Measurements from ENCODE around the gene SPEF2. TPM values are rescaled to one million over a fixed set of nuclear protein-coding genes. Genes with fewer than 3 reads are reported as not detected.
A peak's percentile ranks its signal among the peaks of the same experiment; 100 is the strongest.

Gene SPEF2, protein sequence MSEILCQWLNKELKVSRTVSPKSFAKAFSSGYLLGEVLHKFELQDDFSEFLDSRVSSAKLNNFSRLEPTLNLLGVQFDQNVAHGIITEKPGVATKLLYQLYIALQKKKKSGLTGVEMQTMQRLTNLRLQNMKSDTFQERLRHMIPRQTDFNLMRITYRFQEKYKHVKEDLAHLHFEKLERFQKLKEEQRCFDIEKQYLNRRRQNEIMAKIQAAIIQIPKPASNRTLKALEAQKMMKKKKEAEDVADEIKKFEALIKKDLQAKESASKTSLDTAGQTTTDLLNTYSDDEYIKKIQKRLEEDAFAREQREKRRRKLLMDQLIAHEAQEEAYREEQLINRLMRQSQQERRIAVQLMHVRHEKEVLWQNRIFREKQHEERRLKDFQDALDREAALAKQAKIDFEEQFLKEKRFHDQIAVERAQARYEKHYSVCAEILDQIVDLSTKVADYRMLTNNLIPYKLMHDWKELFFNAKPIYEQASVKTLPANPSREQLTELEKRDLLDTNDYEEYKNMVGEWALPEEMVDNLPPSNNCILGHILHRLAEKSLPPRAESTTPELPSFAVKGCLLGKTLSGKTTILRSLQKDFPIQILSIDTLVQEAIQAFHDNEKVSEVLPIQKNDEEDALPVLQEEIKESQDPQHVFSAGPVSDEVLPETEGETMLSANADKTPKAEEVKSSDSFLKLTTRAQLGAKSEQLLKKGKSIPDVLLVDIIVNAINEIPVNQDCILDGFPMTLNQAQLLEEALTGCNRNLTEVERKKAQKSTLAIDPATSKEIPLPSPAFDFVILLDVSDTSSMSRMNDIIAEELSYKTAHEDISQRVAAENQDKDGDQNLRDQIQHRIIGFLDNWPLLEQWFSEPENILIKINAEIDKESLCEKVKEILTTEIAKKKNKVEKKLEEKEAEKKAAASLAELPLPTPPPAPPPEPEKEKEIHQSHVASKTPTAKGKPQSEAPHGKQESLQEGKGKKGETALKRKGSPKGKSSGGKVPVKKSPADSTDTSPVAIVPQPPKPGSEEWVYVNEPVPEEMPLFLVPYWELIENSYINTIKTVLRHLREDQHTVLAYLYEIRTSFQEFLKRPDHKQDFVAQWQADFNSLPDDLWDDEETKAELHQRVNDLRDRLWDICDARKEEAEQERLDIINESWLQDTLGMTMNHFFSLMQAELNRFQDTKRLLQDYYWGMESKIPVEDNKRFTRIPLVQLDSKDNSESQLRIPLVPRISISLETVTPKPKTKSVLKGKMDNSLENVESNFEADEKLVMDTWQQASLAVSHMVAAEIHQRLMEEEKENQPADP (N-terminal part only)
- 14.4 TPM for total RNA-seq

DNA sequence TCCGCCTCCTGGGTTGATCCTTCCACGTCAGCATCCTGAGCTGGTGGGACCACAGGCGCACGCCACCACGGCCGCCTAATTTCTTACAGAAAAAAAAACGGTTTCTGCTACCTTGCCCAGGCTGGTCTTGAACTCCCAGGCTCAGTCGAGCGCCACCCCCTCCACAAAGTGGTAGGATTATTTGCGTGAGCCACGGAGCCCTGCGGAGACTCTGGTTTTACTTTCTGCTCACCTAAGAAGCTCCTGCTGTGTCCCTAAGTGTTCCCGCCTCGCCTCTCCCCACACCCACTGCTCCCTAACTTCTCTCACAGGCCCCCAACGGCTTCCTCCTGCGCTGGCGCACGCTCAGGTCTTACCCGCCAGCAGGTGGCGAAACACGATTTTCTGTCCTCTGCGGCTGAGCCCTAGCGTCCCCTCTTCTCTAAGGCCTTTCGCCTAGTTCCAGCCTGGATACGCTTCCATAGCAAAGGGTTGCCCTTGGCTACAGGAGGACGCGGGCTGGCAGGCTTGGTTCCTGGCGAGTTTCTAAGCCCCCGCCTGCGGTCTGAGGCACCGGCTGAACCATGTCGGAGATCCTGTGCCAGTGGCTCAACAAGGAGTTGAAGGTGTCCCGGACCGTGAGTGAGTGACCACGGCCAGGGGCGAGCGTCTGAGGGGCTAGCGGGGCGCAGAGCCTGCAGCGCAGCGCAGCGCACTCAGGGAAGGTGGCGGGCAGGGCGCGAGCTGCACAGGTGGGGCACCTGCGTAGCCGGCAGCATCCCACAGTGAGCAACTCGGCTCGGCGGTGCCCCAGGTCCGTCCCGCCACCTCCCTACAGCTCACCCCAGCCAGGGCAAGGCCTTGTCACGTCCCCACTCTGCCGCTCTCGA is at the start of gene SPEF2:
SPEF2 (plus strand) TSS at position 429 of the 869 bp plus-strand sequence; CDS start at position 564, 135 bp downstream.
- intact Hi-C loops (cut with DNase I), result no loop called here
- ATAC-seq (peak; percentile 99), DNase-seq (ENCODE audit: low spot score) (peak; percentile 90)

DNA sequence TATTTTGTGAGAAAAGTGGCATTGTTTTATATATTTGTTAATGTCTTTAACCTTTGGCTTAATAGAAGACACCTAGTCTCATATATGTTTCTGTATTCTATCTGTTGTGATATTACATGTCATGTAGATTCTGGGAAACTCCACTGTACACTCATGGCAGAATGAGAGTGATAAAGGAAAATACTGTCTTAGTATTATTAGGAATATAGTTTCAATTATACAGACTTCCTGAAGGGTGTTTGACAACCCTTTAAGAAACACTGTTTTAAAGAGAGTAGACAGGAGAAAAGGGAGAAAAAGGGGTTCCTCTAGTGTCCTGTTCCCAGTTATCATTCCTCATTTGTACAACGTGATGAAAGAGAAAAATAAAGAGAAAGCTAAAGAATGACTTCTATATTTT is 42.1 kb upstream of the SPEF2 start:
- intact Hi-C loops (cut with DNase I), result no loop called here
- no peak for DNase-seq (ENCODE audit: low spot score)
- no peak for ATAC-seq

DNA sequence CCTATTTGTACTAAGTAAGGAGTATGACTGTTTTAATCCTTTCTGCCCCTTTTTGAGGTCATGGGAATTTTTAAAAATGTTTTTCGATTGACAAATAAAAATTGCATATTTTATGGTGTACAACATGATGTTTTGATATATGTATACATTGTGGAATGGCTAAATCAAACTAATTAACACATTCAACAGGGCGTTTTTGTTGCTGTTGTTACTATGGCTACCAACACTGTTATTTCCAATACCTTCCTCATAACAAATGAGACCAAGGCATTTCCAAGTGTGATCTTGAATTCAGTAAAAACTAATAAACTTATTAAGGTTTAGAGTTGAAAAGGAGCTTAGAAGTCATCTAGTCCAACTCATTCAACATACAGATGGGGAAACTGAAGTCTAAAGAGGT is 30.2 kb upstream of the SPEF2 start:
- DNase-seq (ENCODE audit: low spot score) (no peak), ATAC-seq (no peak)
- intact Hi-C loops (cut with DNase I), result no loop called here

DNA sequence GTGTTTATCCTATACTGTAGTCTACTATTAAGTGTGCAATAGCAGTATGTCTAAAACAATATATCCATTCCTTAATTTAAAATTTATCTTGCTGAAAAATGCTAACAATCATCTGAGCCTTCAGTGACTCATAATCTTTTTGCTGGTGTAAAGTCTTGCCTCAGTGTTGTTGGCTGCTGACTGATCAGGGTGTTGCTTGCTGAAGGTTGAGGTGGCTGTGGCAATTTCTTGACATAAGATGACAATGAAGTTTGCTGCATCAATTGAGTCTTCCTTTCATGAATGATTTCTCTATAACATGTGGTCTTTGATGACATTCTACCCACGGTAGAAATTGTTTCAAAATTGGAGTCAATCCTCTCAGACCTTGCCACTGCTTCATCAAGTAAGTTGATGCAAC is 24.3 kb upstream of the SPEF2 start:
- ATAC-seq (no peak), DNase-seq (ENCODE audit: low spot score) (no peak)
- intact Hi-C loops (cut with DNase I), result no loop called here

DNA sequence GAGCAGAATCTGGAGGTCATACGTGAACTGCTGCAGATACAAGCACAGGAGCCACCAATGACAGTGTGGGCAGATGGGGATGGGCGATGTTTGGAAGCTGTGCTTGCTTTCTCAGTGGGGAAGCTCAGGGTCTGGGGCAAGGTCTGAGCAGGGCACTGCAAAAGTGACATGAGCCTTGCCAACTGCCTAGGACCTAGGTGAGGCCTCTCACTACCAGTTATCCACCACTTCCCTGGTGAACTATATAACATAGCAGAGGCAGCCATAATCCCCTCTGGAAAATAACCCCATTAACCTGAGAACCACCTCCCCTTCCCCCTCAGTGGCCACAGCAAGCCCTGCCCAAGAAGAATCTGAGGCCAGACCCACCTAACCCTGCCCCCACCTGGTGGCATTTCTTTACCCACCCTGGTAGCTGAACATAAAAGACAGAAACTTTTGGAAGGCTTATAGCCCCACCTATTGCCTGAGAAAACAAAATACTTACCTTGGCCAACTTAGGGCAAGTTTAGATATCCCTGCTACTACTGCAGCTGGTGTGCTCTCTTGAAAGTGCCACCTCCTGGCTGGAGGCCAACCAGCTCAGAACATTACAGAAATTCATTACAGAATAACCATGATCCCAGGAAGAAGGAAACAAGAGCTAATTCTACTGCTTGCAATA is 18.8 kb upstream of the SPEF2 start:
- ATAC-seq, result no peak
- intact Hi-C loops (cut with DNase I), result no loop called here
- no peak for DNase-seq (ENCODE audit: low spot score)

DNA sequence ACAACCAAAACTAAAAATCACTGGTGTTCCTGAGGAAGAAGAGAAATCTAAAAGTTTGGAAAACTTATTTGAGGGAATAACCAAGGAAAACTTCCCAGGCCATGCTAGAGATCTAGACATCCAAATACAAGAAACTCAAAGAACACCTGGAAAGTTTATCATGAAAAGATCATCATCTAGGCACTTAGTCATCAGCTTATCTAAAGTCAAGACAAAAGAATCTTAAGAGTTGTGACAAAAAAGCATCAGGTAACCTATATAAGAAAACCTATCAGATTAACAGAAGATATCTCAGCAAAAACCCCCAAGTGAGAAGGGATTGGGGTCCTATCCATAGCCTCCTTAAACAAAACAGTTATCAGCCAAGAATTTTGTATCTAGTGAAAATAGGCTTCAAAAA is 17.1 kb upstream of the SPEF2 start:
- DNase-seq (ENCODE audit: low spot score) (no peak), ATAC-seq (no peak)
- intact Hi-C loops (cut with DNase I), result no loop called here

DNA sequence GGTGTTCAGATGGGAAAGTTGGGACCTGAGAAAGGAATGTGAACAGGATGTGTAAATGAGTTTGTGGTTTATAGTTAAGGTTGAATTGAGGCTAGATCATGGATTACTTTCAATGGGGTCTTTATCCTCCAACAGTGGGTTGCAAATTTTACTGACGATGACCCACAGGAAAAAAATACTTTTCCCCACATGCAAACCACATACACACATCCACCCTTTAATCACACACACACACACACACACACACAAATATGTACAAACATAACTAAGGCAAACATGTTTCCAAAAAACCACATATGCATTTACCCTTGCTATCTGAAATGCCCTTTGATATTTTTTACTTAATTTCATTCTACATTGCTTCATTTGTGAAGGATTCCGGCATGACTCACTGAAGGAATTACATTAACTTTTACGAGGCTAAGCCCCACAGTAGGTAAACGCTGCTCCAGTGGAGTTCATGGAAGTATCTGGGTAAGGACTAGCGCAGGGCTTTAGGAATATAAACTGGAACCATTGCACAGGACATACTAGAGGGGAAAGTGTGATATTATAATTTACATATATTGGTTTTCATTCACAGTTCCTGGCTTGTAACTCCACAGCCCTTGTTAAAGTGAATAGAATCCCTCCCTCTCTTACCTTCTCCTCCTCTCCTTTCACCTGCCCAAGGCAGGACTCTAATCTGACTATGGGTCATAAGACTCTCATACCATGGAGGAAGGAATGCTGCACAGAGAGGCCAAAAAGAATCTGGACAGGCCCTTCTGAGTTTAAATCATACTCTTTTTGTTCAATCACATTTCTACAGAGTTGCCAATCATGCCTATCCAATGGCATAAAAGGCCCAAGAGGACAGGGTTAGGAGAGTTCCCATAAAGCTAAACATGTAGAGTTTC is 8.5 kb upstream of the SPEF2 start:
- no peak for DNase-seq (ENCODE audit: low spot score)
- ATAC-seq, result no peak
- intact Hi-C loops (cut with DNase I), result no loop called here

DNA sequence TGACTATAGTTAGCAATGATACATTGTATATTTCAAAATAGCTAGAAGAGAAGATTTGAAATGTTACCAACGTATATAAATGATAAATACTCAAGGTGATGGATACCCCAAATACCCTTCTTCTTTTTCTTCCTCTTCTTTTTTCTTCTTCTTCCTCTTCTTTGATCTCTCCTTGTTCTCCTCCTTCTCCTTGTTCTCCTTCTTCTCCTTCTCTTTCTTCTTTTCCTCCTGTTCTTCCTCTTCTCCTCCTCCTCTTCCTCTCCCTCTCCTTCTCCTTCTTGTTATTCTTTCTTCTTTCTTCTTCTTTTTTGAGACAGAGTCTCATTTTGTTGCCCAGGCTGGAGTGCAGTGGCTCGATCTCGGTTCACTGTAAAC is 616 bp upstream of the SPEF2 start:
- intact Hi-C loops (cut with DNase I), result no loop called here
- no peak for DNase-seq (ENCODE audit: low spot score)
- no peak for ATAC-seq

DNA sequence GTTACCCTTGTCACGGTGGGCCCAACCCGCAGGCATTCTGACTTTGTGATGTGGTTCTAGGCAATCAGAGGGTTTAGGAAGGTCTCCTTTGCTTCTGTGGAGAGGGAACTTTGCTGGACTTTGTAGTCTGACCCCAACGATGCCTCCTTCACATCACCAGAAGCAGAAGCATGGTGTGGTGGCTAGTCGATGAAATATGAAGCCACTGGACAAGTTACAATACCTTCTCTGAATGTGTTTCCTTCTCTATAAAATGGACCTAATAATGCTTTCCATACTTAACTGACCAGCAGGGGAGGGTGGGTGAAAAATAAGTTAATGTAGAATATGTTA is 607 bp downstream of the SPEF2 start:
- ATAC-seq, result peak; percentile 8
- intact Hi-C loops (cut with DNase I), result no loop called here
- DNase-seq (ENCODE audit: low spot score), result no peak

DNA sequence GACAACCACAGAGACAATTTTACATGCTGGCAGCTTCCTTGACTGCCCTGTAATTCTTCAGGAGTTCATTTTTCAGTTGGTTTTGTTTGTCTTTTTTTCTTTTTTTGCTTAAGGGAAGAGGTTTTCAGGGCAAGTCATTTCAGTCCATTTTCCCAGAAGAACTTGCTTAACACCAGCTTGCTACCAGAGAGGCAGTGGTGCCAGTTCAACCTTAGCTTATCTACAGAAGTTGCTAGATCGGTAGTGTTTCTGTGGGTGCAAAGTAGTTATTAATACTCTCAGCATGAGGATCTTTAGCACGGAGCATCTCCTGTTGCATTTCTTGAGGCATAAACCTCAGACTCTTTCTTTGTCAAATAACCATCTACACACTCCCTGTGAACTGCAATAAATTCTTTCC is 1.1 kb downstream of the SPEF2 start:
- intact Hi-C loops (cut with DNase I), result no loop called here

DNA sequence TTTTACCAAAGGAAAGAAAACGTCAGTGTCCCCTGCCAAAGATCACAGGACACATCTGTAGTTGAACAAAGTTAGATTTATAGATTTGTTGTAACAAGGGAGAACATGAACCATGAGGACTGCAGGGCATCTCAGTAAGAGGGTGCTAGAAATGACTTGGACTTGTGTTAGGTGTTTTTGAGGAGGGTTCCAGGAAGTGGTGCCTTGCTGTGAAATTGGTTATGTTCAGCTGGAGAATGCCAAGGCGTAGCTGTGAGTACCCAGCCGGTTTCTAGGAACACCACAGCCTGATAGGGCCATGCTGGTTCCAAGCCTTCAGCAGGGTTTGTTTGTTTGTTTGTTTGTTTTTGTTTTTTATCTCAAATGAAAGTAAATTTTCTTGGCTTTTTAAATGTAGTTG is 5.3 kb downstream of the SPEF2 start:
- no peak for DNase-seq (ENCODE audit: low spot score)
- intact Hi-C loops (cut with DNase I), result no loop called here
- ATAC-seq, result no peak

More for the DNA sequence above, 1.1 kb downstream of the SPEF2 start:
- DNase-seq (ENCODE audit: low spot score) (no peak), ATAC-seq (no peak)

DNA sequence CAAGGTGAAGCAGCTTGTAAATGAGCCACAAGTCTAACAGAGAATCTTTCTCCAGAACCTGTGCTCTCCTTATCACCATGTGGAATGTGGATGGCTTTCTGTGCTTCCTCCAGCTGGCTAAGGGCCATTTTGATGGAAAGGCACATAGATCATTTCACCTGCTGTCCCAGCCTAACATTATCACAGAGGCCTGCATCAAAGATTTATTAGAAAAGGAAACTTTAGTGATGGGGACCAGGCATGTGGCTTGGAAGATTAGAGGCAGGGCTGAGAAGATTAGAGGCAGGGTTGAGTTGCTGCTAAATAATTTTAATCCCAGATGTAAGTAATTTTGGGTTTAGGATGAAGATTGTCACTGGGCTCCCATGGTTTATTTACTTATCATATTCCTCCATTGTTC is 6.3 kb downstream of the SPEF2 start:
- ATAC-seq, result no peak
- intact Hi-C loops (cut with DNase I), result no loop called here
- DNase-seq (ENCODE audit: low spot score), result no peak

DNA sequence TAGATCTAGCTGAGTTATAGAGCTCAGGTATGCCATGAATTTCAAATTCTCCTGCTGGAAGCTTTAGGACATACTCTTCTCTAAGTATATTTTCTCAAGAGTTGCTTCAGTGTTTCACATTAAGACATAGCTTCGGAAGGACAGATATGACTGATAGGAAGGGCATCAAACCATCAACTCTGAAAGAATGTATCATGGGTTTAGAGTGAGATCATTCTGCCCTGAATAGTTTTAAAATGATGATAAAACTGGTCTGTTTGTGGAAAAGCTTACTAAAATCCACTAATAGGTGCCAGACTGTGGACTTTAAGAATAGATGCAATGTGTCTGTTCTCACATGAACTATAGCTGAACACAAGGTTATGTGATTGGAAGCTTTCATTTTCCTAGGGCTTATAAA is 8.4 kb downstream of the SPEF2 start:
- ATAC-seq, result no peak
- no peak for DNase-seq (ENCODE audit: low spot score)
- intact Hi-C loops (cut with DNase I), result no loop called here

DNA sequence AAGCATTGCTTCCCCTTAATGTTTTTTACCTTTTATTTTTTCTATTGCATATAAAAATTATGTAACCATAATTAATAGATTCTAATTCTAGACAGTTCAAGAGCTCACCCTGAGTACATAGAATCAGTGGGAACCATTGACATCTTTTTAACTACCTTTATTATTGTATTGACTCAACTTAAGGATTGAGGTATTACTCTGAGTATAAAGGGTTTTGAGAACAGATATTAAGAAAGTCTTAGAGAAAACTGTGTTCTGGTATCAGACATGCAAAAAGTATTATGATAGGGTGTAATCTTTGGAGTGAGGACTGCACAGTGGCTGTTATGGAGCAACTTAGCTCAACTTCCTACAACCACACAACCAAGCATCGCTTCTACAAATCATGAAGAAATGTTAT is 8.9 kb downstream of the SPEF2 start:
- intact Hi-C loops (cut with DNase I), result no loop called here
- ATAC-seq (no peak), DNase-seq (ENCODE audit: low spot score) (no peak)

DNA sequence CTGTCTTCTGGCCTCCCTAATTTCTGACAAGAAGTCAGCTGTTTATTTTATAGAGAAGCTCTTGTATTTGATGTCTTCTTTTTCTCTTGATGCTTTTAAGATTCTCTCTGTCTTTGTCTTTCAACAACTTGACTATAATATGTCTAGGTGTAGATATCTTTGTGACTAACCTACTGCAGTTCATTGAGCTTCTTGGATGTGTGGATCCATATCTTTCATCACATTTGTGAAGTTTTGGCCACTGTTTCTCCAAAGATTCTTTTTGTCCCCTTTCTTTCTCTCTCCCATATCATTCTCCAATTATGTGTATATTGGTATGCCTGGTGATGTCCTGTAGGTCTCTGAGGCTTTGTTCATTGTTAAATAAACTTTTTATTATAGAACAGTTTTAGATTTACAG is 16.7 kb downstream of the SPEF2 start:
- intact Hi-C loops (cut with DNase I), result no loop called here
- DNase-seq (ENCODE audit: low spot score), result no peak

DNA sequence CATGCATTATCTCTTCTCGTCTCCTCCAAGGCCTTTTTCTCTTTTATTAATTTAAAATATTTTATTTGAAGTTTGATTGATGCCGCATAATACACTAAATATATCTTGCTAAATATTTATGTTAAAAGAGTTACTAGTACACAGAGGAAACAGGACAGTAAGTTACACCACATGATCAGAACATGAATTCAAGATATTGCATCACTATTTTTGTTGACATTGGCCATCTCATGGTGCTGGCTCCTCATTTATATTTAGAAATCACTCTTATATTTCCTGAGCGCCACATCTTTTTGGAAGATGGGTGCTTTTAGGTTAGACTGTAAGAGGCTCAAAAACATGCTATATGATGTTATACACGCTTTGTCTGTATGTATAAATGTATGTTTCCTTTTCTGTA is 23.0 kb downstream of the SPEF2 start:
- ATAC-seq (no peak), DNase-seq (ENCODE audit: low spot score) (no peak)
- intact Hi-C loops (cut with DNase I), result no loop called here

More for the DNA sequence above, 16.7 kb downstream of the SPEF2 start:
- no peak for ATAC-seq

DNA sequence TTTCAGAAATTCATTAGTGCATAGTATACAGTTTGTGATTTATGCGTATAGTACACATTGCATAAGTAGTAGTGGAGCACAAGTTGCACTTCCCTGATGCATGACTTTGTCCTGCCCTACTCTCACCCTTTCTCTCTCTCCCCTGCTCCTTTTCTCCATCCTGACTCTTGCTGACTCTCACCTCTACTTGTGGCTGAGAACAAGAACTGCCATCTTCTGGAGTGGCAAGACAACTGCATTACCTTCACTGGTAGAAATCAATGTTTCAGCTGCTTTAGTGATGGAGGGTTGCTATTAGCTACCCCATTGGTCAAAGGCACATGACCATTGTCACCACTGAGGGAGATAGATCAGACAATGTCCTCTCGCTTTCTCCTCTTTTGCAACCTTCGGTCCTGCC is 26.9 kb downstream of the SPEF2 start:
- intact Hi-C loops (cut with DNase I), result no loop called here
- DNase-seq (ENCODE audit: low spot score), result no peak
- ATAC-seq, result no peak
